Mammary epithelial cell (primary cell): ENCODE measurements around the gene UMAD1.

Experiments
- EZH2 ChIP-seq: IDR thresholded peaks from 2 replicates; pipeline ENCODE4 v1.6.1; 2012; ENCODE audit warnings: low read length, inconsistent platforms, borderline replicate concordance
- TF ChIP-seq, protein P1 (sequence below), 2 donors: IDR thresholded peaks in 1 of 2; conservative IDR thresholded peaks in 1 of 2; 2 replicates each; pipeline ENCODE4 v1.5.1; 2011 to 2012; ENCODE audit warnings: inconsistent platforms in 2 of 2, low read length in 2 of 2, mild to moderate bottlenecking in 2 of 2, control low read depth in 1 of 2, low read depth in 1 of 2; ENCODE audit not compliant: insufficient read depth in 1 of 2; ENCODE audit errors: extremely low read depth in 1 of 2

DNA sequence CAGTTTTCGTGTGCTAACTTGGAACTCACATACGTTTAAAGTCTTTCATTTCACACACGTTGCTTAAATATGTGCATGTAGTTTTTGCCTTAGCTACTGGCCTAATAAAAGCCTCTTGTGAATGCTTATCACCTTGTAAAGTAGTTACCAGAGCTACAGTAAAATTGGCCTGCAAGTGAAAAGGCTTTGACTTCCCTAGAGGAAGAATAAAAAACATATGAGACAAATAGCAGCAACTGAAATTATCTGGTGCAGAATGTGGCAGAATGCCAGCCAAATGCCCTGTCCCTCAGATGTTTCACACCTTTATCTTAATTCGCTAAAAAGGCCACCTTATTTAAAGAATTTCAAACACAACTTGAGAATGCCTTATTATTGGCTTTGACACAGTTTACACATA lies 105.9 kb downstream of the UMAD1 start:
- TF ChIP-seq, protein P1, sequence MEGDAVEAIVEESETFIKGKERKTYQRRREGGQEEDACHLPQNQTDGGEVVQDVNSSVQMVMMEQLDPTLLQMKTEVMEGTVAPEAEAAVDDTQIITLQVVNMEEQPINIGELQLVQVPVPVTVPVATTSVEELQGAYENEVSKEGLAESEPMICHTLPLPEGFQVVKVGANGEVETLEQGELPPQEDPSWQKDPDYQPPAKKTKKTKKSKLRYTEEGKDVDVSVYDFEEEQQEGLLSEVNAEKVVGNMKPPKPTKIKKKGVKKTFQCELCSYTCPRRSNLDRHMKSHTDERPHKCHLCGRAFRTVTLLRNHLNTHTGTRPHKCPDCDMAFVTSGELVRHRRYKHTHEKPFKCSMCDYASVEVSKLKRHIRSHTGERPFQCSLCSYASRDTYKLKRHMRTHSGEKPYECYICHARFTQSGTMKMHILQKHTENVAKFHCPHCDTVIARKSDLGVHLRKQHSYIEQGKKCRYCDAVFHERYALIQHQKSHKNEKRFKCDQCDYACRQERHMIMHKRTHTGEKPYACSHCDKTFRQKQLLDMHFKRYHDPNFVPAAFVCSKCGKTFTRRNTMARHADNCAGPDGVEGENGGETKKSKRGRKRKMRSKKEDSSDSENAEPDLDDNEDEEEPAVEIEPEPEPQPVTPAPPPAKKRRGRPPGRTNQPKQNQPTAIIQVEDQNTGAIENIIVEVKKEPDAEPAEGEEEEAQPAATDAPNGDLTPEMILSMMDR (conservative IDR thresholded peaks at IDR 0.05 in 1 of 2, IDR thresholded peaks at IDR 0.05 in 1 of 2; ENCODE audit: extremely low read depth in 1 of 2, insufficient read depth in 1 of 2, low read depth in 1 of 2, low read length in 2 of 2) = no peak
- TF ChIP-seq EZH2 = no peak
